A549 (cell line): Measurements from ENCODE around the gene BORCS6. TPM values are rescaled to one million over a fixed set of nuclear protein-coding genes. Genes with fewer than 3 reads are reported as not detected.

Experiments used
- BCL3 ChIP-seq: fragments of >200 bp; sonication (Bioruptor Twin); formaldehyde crosslinking; IDR thresholded peaks from 3 replicates; pipeline ENCODE4 v1.6.1; 2016
- BHLHE40 ChIP-seq: IDR thresholded peaks from 2 replicates; pipeline ENCODE4 v1.6.1; 2012; ENCODE audit warnings: low read depth, low read length, inconsistent platforms
- CHD4 ChIP-seq: fragments of 200-600 bp; sonication (generic); IDR thresholded peaks from 2 replicates; pipeline ENCODE4 v1.6.1; 2016; ENCODE audit warnings: antibody characterized with exemption, mild to moderate bottlenecking, borderline replicate concordance
- CTCF ChIP-seq: fragments of >200 bp; sonication (Bioruptor Twin); formaldehyde crosslinking; IDR thresholded peaks from 3 replicates; pipeline ENCODE4 v1.5.1; 2016
- ELK1 ChIP-seq: fragments of 150-350 bp; IDR thresholded peaks from 2 replicates; pipeline ENCODE4 v1.6.1; 2014; ENCODE audit warnings: low read depth, mild to moderate bottlenecking, low read length
- ESRRA ChIP-seq: fragments of 150-350 bp; IDR thresholded peaks from 2 replicates; pipeline ENCODE4 v1.6.1; 2014; ENCODE audit warnings: mild to moderate bottlenecking, low read length, borderline replicate concordance
- FOXS1 ChIP-seq: fragments of 250-450 bp; sonication (Bioruptor Pico); IDR thresholded peaks from 2 replicates; pipeline ENCODE4 v1.5.0; 2020; ENCODE audit warnings: mild to moderate bottlenecking, moderate library complexity
- GATA3 ChIP-seq: IDR thresholded peaks from 2 replicates; pipeline ENCODE4 v1.6.1; 2012; ENCODE audit warnings: borderline replicate concordance
- HDAC2 ChIP-seq: fragments of 200-600 bp; sonication (generic); IDR thresholded peaks from 2 replicates; pipeline ENCODE4 v1.6.1; 2016
- HMGXB4 ChIP-seq: fragments of 250-450 bp; sonication (Bioruptor Pico); IDR thresholded peaks from 2 replicates; pipeline ENCODE4 v1.5.0; 2021; ENCODE audit warnings: mild to moderate bottlenecking, moderate library complexity, borderline replicate concordance
- HOXA7 ChIP-seq: fragments of 250-450 bp; sonication (Bioruptor Pico); IDR thresholded peaks from 2 replicates; pipeline ENCODE4 v1.5.0; 2020; ENCODE audit warnings: mild to moderate bottlenecking, moderate library complexity
- JUN ChIP-seq, 2 experiments: fragments of >200 bp; sonication (Bioruptor Twin); formaldehyde crosslinking; IDR thresholded peaks; 2 replicates in 1 of 2; 3 replicates in 1 of 2; pipeline ENCODE4 v1.6.1; 2016 to 2017
- JUNB ChIP-seq: fragments of >200 bp; sonication (Bioruptor Twin); formaldehyde crosslinking; IDR thresholded peaks from 2 replicates; pipeline ENCODE4 v1.6.1; 2016
- KDM1A ChIP-seq: fragments of 200-600 bp; sonication (generic); IDR thresholded peaks from 2 replicates; pipeline ENCODE4 v1.6.1; 2016; ENCODE audit warnings: low read depth, mild to moderate bottlenecking
- MAFK ChIP-seq: fragments of 450-650 bp; IDR thresholded peaks from 2 replicates; pipeline ENCODE4 v1.6.1; 2014; ENCODE audit not compliant: partially characterized antibody
- MAX ChIP-seq: IDR thresholded peaks from 2 replicates; pipeline ENCODE4 v1.6.1; 2012
- MAZ ChIP-seq: fragments of 150-350 bp; IDR thresholded peaks from 2 replicates; pipeline ENCODE4 v1.6.1; 2014; ENCODE audit warnings: antibody characterized with exemption, low read depth, low read length, borderline replicate concordance
- MYC ChIP-seq: IDR thresholded peaks from 2 replicates; pipeline ENCODE4 v1.6.1; 2012; ENCODE audit warnings: mild to moderate bottlenecking, inconsistent platforms, low read length, improper control_type of control experiment, borderline replicate concordance
- NR3C1 ChIP-seq: fragments of >200 bp; sonication (Bioruptor Twin); formaldehyde crosslinking; IDR thresholded peaks from 3 replicates; pipeline ENCODE4 v1.6.1; 2017
- PHF8 ChIP-seq: fragments of 200-600 bp; sonication (generic); IDR thresholded peaks from 2 replicates; pipeline ENCODE4 v1.6.1; 2016; ENCODE audit warnings: low read depth, mild to moderate bottlenecking, antibody characterized with exemption, moderate library complexity, borderline replicate concordance
- POLR2A ChIP-seq: IDR thresholded peaks from 2 replicates; pipeline ENCODE4 v1.6.1; 2012; ENCODE audit warnings: mild to moderate bottlenecking, low read length
- POLR2AphosphoS2 ChIP-seq: conservative IDR thresholded peaks from 2 replicates; pipeline ENCODE4 v1.6.1; 2012; ENCODE audit warnings: low read length, improper control_type of control experiment, inconsistent platforms
- RARB ChIP-seq: fragments of 250-450 bp; sonication (Bioruptor Pico); IDR thresholded peaks from 2 replicates; pipeline ENCODE4 v1.8.0; 2021; ENCODE audit warnings: mild to moderate bottlenecking, moderate library complexity
- RFX5 ChIP-seq: fragments of 450-650 bp; IDR thresholded peaks from 2 replicates; pipeline ENCODE4 v1.7.1; 2014; ENCODE audit warnings: antibody characterized with exemption, mild to moderate bottlenecking, moderate library complexity
- SMC3 ChIP-seq: fragments of >200 bp; sonication (Bioruptor Twin); formaldehyde crosslinking; IDR thresholded peaks from 3 replicates; pipeline ENCODE4 v1.6.1; 2018; ENCODE audit warnings: inconsistent platforms
- TFCP2L1 ChIP-seq: fragments of 250-450 bp; sonication (Bioruptor Pico); IDR thresholded peaks from 2 replicates; pipeline ENCODE4 v1.5.0; 2021; ENCODE audit warnings: mild to moderate bottlenecking
- TP53 ChIP-seq: fragments of 250-450 bp; sonication (Bioruptor Pico); IDR thresholded peaks from 2 replicates; pipeline ENCODE4 v1.5.0; 2021; ENCODE audit warnings: mild to moderate bottlenecking, moderate library complexity
- ZC3H11A ChIP-seq: fragments of 450-650 bp; IDR thresholded peaks from 2 replicates; pipeline ENCODE4 v1.6.1; 2014; ENCODE audit warnings: antibody characterized with exemption, mild to moderate bottlenecking
- ZSCAN20 ChIP-seq: fragments of 250-450 bp; sonication (Bioruptor Pico); IDR thresholded peaks from 2 replicates; pipeline ENCODE4 v1.8.0; 2022; ENCODE audit warnings: mild to moderate bottlenecking, moderate library complexity
- polyA plus RNA-seq, 4 experiments: library from polyadenylated mRNA; depleted of rRNA in 3 of 4; stranded (reverse); fragments of >200 nt; fragmentation: RNase III in 1 of 4; extraction: RNeasy Plus Mini Kit Qiagen cat#74134 plus additional on column Dnase treatment in 1 of 4; gene quantifications; 2 replicates in 3 of 4; 3 replicates in 1 of 4; pipeline ENCODE4 v1.2.3, GENCODE V29; 2011 to 2017
- TF ChIP-seq, protein P1 (sequence below): fragments of 250-450 bp; sonication (Bioruptor Pico); IDR thresholded peaks from 2 replicates; pipeline ENCODE4 v1.5.0; 2020; ENCODE audit warnings: low read depth, mild to moderate bottlenecking, moderate library complexity
- TF ChIP-seq, protein P2 (sequence below): fragments of 200-600 bp; sonication (generic); IDR thresholded peaks from 2 replicates; pipeline ENCODE4 v1.6.1; 2016; ENCODE audit warnings: antibody characterized with exemption, mild to moderate bottlenecking, moderate library complexity

The BORCS6 gene
- polyA plus RNA-seq, 2 of the 4 experiments (the other 2 are of a cell fraction): 3.0 to 6.6 TPM

GRCh38 chr17:8138672-8139371 is 51.2 kb downstream of the BORCS6 start (continued):
- no peak for TF ChIP-seq ELK1
- no peak for TF ChIP-seq ZC3H11A
- peak; percentile 98; the same call in 1 of the 2 replicates for TF ChIP-seq MYC
- no peak for TF ChIP-seq JUNB
- TF ChIP-seq POLR2A: peak; percentile 47; the same call in 1 of the 2 replicates
- TF ChIP-seq SMC3: peak; percentile 95
- 0 out of 2 replicates have a peak, but pooled peaks have one; percentile 22 for TF ChIP-seq FOXS1 (CRISPR knock-in tag)
- TF ChIP-seq, protein P1, sequence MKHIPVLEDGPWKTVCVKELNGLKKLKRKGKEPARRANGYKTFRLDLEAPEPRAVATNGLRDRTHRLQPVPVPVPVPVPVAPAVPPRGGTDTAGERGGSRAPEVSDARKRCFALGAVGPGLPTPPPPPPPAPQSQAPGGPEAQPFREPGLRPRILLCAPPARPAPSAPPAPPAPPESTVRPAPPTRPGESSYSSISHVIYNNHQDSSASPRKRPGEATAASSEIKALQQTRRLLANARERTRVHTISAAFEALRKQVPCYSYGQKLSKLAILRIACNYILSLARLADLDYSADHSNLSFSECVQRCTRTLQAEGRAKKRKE: no peak
- TF ChIP-seq MAZ: peak; percentile 36; the same call in 1 of the 2 replicates
- TF ChIP-seq PHF8: peak; percentile 59; the same call in 1 of the 2 replicates
- TF ChIP-seq HDAC2: no peak
- TF ChIP-seq TP53 (CRISPR knock-in tag): peak; percentile 89; the same call in 1 of the 2 replicates
- TF ChIP-seq KDM1A: no peak
- peak; percentile 55 to 78; a peak in 3 of 5 replicates for TF ChIP-seq JUN (IDR thresholded peaks at IDR 0.05)
- TF ChIP-seq RFX5: no peak; the same call in 1 of the 2 replicates
- TF ChIP-seq, protein P2, sequence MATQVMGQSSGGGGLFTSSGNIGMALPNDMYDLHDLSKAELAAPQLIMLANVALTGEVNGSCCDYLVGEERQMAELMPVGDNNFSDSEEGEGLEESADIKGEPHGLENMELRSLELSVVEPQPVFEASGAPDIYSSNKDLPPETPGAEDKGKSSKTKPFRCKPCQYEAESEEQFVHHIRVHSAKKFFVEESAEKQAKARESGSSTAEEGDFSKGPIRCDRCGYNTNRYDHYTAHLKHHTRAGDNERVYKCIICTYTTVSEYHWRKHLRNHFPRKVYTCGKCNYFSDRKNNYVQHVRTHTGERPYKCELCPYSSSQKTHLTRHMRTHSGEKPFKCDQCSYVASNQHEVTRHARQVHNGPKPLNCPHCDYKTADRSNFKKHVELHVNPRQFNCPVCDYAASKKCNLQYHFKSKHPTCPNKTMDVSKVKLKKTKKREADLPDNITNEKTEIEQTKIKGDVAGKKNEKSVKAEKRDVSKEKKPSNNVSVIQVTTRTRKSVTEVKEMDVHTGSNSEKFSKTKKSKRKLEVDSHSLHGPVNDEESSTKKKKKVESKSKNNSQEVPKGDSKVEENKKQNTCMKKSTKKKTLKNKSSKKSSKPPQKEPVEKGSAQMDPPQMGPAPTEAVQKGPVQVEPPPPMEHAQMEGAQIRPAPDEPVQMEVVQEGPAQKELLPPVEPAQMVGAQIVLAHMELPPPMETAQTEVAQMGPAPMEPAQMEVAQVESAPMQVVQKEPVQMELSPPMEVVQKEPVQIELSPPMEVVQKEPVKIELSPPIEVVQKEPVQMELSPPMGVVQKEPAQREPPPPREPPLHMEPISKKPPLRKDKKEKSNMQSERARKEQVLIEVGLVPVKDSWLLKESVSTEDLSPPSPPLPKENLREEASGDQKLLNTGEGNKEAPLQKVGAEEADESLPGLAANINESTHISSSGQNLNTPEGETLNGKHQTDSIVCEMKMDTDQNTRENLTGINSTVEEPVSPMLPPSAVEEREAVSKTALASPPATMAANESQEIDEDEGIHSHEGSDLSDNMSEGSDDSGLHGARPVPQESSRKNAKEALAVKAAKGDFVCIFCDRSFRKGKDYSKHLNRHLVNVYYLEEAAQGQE: peak; percentile 83
- 0 out of 2 replicates have a peak, but pooled peaks have one; percentile 33 for TF ChIP-seq ESRRA
- TF ChIP-seq CTCF: peak; percentile 98
- peak; percentile 90 for TF ChIP-seq MAX
- peak; percentile 75; the same call in 1 of the 2 replicates for TF ChIP-seq TFCP2L1 (CRISPR knock-in tag)
- no peak for TF ChIP-seq ZSCAN20 (CRISPR knock-in tag)
- peak; percentile 72 for TF ChIP-seq POLR2AphosphoS2
- no peak for TF ChIP-seq MAFK
- TF ChIP-seq BHLHE40: peak; percentile 47; the same call in 1 of the 2 replicates
- TF ChIP-seq CHD4: no peak
- no peak for TF ChIP-seq NR3C1
- 0 out of 2 replicates have a peak, but pooled peaks have one; percentile 22 for TF ChIP-seq RARB (CRISPR knock-in tag)
- TF ChIP-seq GATA3: peak; percentile 19; the same call in 1 of the 2 replicates
- 0 out of 3 replicates have a peak, but pooled peaks have one; percentile 35 for TF ChIP-seq BCL3
- peak; percentile 94; the same call in 1 of the 2 replicates for TF ChIP-seq HMGXB4 (CRISPR knock-in tag)
- TF ChIP-seq HOXA7 (CRISPR knock-in tag): no peak
